B cell (primary cell): ENCODE results near the gene FRMPD1. TPM values are rescaled to one million over a fixed set of nuclear protein-coding genes. Genes with fewer than 3 reads are reported as not detected.

ENCODE experiments used
- ATAC-seq: fragments of 200-7000 bp; cut with Tn5 transposase; one replicate; pipeline ENCODE4 v1.10.0; 2021; ENCODE audit warnings: low read depth, mild to moderate bottlenecking, moderate number of reproducible peaks, moderate library complexity
- CTCF ChIA-PET: fragments of 350-600 bp; sonication (Branson Sonifier 250); formaldehyde crosslinking; loops from one replicate; lab custom pipeline; 2021; ENCODE audit warnings: antibody characterized with exemption, inconsistent platforms; lab: Charles Lee
- POLR2A ChIA-PET: fragments of 350-600 bp; sonication (Branson Sonifier 250); formaldehyde crosslinking; loops from one replicate; lab custom pipeline; 2021; ENCODE audit warnings: antibody characterized with exemption; lab: Charles Lee
- DNase-seq: peaks from one replicate; pipeline ENCODE4 v3.0.0; 2013
- H2AFZ ChIP-seq: 2 replicates; pipeline ENCODE4 v1.6.1; 2012; ENCODE audit warnings: mild to moderate bottlenecking, low read depth, low read length; ENCODE audit not compliant: insufficient read depth, poor library complexity, severe bottlenecking
- H3K27ac ChIP-seq, 2 donors: 1 replicate in 1 of 2; 2 replicates in 1 of 2; pipeline ENCODE4 v1.5.1; 2012 to 2013; ENCODE audit warnings: low read length in 2 of 2, mild to moderate bottlenecking in 2 of 2, moderate library complexity in 1 of 2
- H3K27me3 ChIP-seq, 4 experiments: fragments of 200-600 bp in 1 of 4; sonication (generic) in 1 of 4; replicated peaks in 1 of 4; 1 replicate in 2 of 4; 2 replicates in 2 of 4; pipeline versions ENCODE4 v1.6.1 to v1.7.0; 2013 to 2016; ENCODE audit warnings: low read length in 3 of 4, mild to moderate bottlenecking in 2 of 4, mixed read lengths in 1 of 4, moderate library complexity in 1 of 4; ENCODE audit not compliant: insufficient read depth in 4 of 4, control insufficient read depth in 3 of 4; ENCODE audit errors: control extremely low read depth in 1 of 4
- H3K36me3 ChIP-seq, 2 experiments: replicated peaks in 1 of 2; 1 replicate in 1 of 2; 2 replicates in 1 of 2; pipeline versions ENCODE4 v1.6.1 to v1.7.1; 2013; ENCODE audit warnings: low read length in 1 of 2; ENCODE audit not compliant: insufficient read depth in 2 of 2, control insufficient read depth in 1 of 2; ENCODE audit errors: control extremely low read depth in 1 of 2, extremely low read depth in 1 of 2
- H3K4me1 ChIP-seq, 2 donors: fragments of 200-600 bp in 1 of 2; sonication (generic) in 1 of 2; 1 replicate in 1 of 2; 2 replicates in 1 of 2; pipeline versions ENCODE4 v1.5.1 to v1.6.1; 2013 to 2017; ENCODE audit warnings: low read length in 2 of 2; ENCODE audit not compliant: control insufficient read depth in 2 of 2, insufficient read depth in 2 of 2
- H3K4me2 ChIP-seq: replicated peaks from 2 replicates; pipeline ENCODE3; 2012; ENCODE audit warnings: mild to moderate bottlenecking, low read depth, low read length; ENCODE audit not compliant: poor library complexity, severe bottlenecking
- H3K4me3 ChIP-seq, 5 experiments: fragments of 200-600 bp in 1 of 5; sonication (generic) in 1 of 5; 1 replicate in 3 of 5; 2 replicates in 2 of 5; pipeline versions ENCODE4 v1.5.1 to v1.7.0; 2011 to 2016; ENCODE audit warnings: low read length in 4 of 5, mild to moderate bottlenecking in 4 of 5, low read depth in 2 of 5, control low read depth in 1 of 5, moderate library complexity in 1 of 5; ENCODE audit not compliant: insufficient read depth in 1 of 5; ENCODE audit errors: control extremely low read depth in 1 of 5, extremely low read depth in 1 of 5
- H3K79me2 ChIP-seq: fragments of 200-600 bp; sonication (generic); one replicate; pipeline ENCODE4 v1.6.0; 2016; ENCODE audit warnings: low read length; ENCODE audit not compliant: control insufficient read depth, insufficient read depth
- H3K9ac ChIP-seq: fragments of 200-600 bp; sonication (generic); 2 replicates; pipeline ENCODE4 v1.6.1; 2017; ENCODE audit warnings: mild to moderate bottlenecking, low read length, moderate library complexity
- H3K9me3 ChIP-seq, 3 donors: one replicate each; pipeline versions ENCODE4 v1.6.1 to v1.7.1; 2013; ENCODE audit warnings: low read length in 2 of 3; ENCODE audit not compliant: control insufficient read depth in 2 of 3, insufficient read depth in 1 of 3; ENCODE audit errors: control extremely low read depth in 1 of 3
- H4K20me1 ChIP-seq: 2 replicates; pipeline ENCODE4 v1.6.0; 2012; ENCODE audit warnings: mild to moderate bottlenecking, low read length; ENCODE audit not compliant: insufficient read depth, control insufficient read depth, poor library complexity, severe bottlenecking
- H3K27ac Mint-ChIP-seq: one replicate; pipeline ENCODE4 v1.8.0; 2021; ENCODE audit warnings: mixed read lengths
- H3K27me3 Mint-ChIP-seq: one replicate; pipeline ENCODE4 v1.8.0; 2021; ENCODE audit warnings: mixed read lengths
- H3K4me1 Mint-ChIP-seq: one replicate; pipeline ENCODE4 v1.8.0; 2021; ENCODE audit warnings: mixed read lengths
- H3K4me3 Mint-ChIP-seq: one replicate; pipeline ENCODE4 v1.8.0; 2021; ENCODE audit warnings: mixed read lengths
- H3K9me3 Mint-ChIP-seq: one replicate; pipeline ENCODE4 v1.8.0; 2022; ENCODE audit warnings: mixed read lengths; ENCODE audit not compliant: insufficient read depth
- EZH2 ChIP-seq: IDR thresholded peaks from 2 replicates; pipeline ENCODE4 v1.6.1; 2012; ENCODE audit warnings: borderline replicate concordance, low read depth, mild to moderate bottlenecking, moderate library complexity, low read length; ENCODE audit not compliant: insufficient read depth, poor library complexity, severe bottlenecking
- WGBS: methylation state at CpG from one replicate; pipeline ENCODE4 v1.1.5; 2013; ENCODE audit warnings: missing lambda C conversion rate; ENCODE audit not compliant: insufficient coverage; 5-methylcytosine and 5-hydroxymethylcytosine counted together
- intact Hi-C: fragments of 100-400 bp; cut with micrococcal nuclease; formaldehyde crosslinking; loops from one replicate; pipeline ENCODE4 v1.10.0; 2022
- polyA plus RNA-seq: library from polyadenylated mRNA; depleted of rRNA; stranded (reverse); fragments of >200 nt; gene quantifications from 2 replicates; pipeline ENCODE4 v1.2.3, GENCODE V29; 2012
- total RNA-seq, 2 donors: library from RNA; stranded (reverse); fragments of 120-200 nt in 1 of 2; gene quantifications; 1 replicate in 1 of 2; 2 replicates in 1 of 2; pipeline versions ENCODE4 v1.2.3 to v1.2.4, GENCODE V29; 2013 to 2022
- TF ChIP-seq, protein P1 (sequence below): fragments of 200-600 bp; IDR thresholded peaks from one replicate; pipeline ENCODE4 v1.8.0; 2022; ENCODE audit warnings: antibody characterized with exemption, mild to moderate bottlenecking

The FRMPD1 gene
- total and polyA plus RNA-seq, 2 donors (not counting 1 experiment from before 2014, with no cell fraction given), result 0.05 TPM; not detected in 1

- Mint-ChIP-seq H3K27me3 (peaks cover 50% of the 10 kb centered on the region), H3K9me3 (no peaks in the 10 kb centered on the region), H3K4me3 (no peak overlapping the region), H3K27ac (no peak overlapping the region), H3K4me1 (no peaks in the 10 kb centered on the region)
- intact Hi-C loops, result no loop called here
- no peaks in the 10 kb centered on the region for H4K20me1 ChIP-seq
- no peaks in the 10 kb centered on the region for H3K79me2 ChIP-seq
- no peaks in the 10 kb centered on the region for H3K9me3 ChIP-seq
- no peaks in the 10 kb centered on the region for H3K36me3 ChIP-seq
- H3K4me1 ChIP-seq, result no peaks in the 10 kb centered on the region
- no peak overlapping the region for H3K4me2 ChIP-seq
- no peak overlapping the region for H3K9ac ChIP-seq
- peaks cover 0 to 9% (median 3%) of the 10 kb centered on the region in 4 experiments for H3K27me3 ChIP-seq
- ChIA-PET POLR2A (no interaction called here), CTCF (no interaction called here)
- H2AFZ ChIP-seq, result no peak overlapping the region
- H3K4me3 ChIP-seq, result no peak overlapping the region
- TF ChIP-seq, protein P1, sequence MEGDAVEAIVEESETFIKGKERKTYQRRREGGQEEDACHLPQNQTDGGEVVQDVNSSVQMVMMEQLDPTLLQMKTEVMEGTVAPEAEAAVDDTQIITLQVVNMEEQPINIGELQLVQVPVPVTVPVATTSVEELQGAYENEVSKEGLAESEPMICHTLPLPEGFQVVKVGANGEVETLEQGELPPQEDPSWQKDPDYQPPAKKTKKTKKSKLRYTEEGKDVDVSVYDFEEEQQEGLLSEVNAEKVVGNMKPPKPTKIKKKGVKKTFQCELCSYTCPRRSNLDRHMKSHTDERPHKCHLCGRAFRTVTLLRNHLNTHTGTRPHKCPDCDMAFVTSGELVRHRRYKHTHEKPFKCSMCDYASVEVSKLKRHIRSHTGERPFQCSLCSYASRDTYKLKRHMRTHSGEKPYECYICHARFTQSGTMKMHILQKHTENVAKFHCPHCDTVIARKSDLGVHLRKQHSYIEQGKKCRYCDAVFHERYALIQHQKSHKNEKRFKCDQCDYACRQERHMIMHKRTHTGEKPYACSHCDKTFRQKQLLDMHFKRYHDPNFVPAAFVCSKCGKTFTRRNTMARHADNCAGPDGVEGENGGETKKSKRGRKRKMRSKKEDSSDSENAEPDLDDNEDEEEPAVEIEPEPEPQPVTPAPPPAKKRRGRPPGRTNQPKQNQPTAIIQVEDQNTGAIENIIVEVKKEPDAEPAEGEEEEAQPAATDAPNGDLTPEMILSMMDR, result no peak
- no peak for TF ChIP-seq EZH2
- no peak for DNase-seq
- no peak for ATAC-seq
- 77% methylated on average over 7 of the region's 9 CpGs for WGBS
- no peak overlapping the region for H3K27ac ChIP-seq
Observed at GRCh38 chr9:37668116-37668601, 17.4 kb downstream of the FRMPD1 start.

DNA sequence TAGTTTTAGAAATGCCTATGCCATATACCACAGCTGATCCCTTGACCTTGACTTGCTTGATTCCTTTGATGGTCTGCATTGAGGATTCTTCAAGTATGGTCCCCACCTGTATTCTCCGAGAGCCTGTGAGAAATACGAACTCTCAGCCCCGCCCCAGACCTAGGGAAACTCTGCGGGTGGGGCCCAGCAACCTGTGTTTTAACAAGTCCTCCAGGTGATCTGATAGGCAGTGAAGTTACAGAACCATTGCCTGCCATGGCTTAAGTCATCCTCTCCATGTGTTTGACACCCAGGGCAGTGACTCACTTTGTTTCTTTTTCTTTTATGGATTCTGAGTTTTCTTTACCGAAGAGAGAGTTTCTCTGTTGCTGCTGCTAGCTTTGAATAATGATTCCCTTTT is 18.5 kb downstream of the FRMPD1 start:
- no peak for ATAC-seq
- Histone ChIP-seq H2AFZ (no peak overlapping the region), H3K4me1 (no peaks in the 10 kb centered on the region), H3K27me3 (peaks cover 0 to 9% (median 3%) of the 10 kb centered on the region in 4 experiments), H3K9me3 (no peaks in the 10 kb centered on the region), H3K9ac (no peak overlapping the region), H3K79me2 (no peaks in the 10 kb centered on the region), H3K4me3 (no peak overlapping the region), H4K20me1 (no peaks in the 10 kb centered on the region), H3K4me2 (no peak overlapping the region), H3K36me3 (no peaks in the 10 kb centered on the region), H3K27ac (no peak overlapping the region)
- Mint-ChIP-seq H3K27me3 (peaks cover 44% of the 10 kb centered on the region), H3K4me1 (no peaks in the 10 kb centered on the region), H3K4me3 (no peak overlapping the region), H3K9me3 (no peaks in the 10 kb centered on the region), H3K27ac (no peak overlapping the region)
- intact Hi-C loops, result no loop called here
- ChIA-PET CTCF (no interaction called here), POLR2A (no interaction called here)
- no peak for DNase-seq
- WGBS, result 83% methylated on average over 4 of the region's 5 CpGs
- TF ChIP-seq, protein P1, result no peak
- TF ChIP-seq EZH2, result no peak
